GM19240 (cell line): ENCODE data around the gene LCN1.

ENCODE experiments used
- DNase-seq: peaks from one replicate; pipeline ENCODE4 v3.0.0; 2011; ENCODE audit warnings: low spot score; ENCODE audit not compliant: insufficient read length

LCN1 gene

GRCh38 chr9:135488527-135488926 is 32.7 kb upstream of the LCN1 start:
- no peak for DNase-seq

GRCh38 chr9:135489188-135489906 is 31.9 kb upstream of the LCN1 start:
- no peak for DNase-seq

- DNase-seq, result no peak
These were observed 30.9 kb upstream of the LCN1 start for GRCh38 chr9:135490166-135490870.

GRCh38 chr9:135490980-135491464 is 30.2 kb upstream of the LCN1 start:
- DNase-seq, result no peak

- DNase-seq, result no peak
These were observed 29.5 kb upstream of the LCN1 start for GRCh38 chr9:135491764-135492163.

GRCh38 chr9:135492886-135493669 is 28.2 kb upstream of the LCN1 start:
- no peak for DNase-seq

- DNase-seq, result no peak
These were observed 26.3 kb upstream of the LCN1 start for GRCh38 chr9:135494791-135495559.

- DNase-seq, result no peak
These were observed 22.7 kb upstream of the LCN1 start for GRCh38 chr9:135498381-135499126.

- peak; percentile 58 for DNase-seq
These were observed 21.7 kb upstream of the LCN1 start for GRCh38 chr9:135499326-135500070.

GRCh38 chr9:135500071-135500524 is 21.1 kb upstream of the LCN1 start:
- DNase-seq, result no peak

- DNase-seq, result peak; percentile 82
These were observed 20.5 kb upstream of the LCN1 start, which contains the start of gene MRPS2 for GRCh38 chr9:135500525-135501260. Gene MRPS2, plus strand, starts transcription at chr9:135500682. Its CDS starts 29 bp downstream, at chr9:135500711.

- DNase-seq, result peak; percentile 58
These were observed 19.7 kb upstream of the LCN1 start for GRCh38 chr9:135501261-135502167.

GRCh38 chr9:135502168-135502872 is 18.9 kb upstream of the LCN1 start:
- DNase-seq, result no peak

GRCh38 chr9:135502873-135503321 is 18.3 kb upstream of the LCN1 start:
- DNase-seq, result no peak

- DNase-seq, result no peak
These were observed 17.6 kb upstream of the LCN1 start for GRCh38 chr9:135503371-135504261.
